HCT116 (cell line): ENCODE results near the gene CNTN4.

ENCODE experiments used
- EZH2phosphoT487 ChIP-seq: fragments of 200-600 bp; IDR thresholded peaks from 2 replicates; pipeline ENCODE4 v1.6.1; 2018; ENCODE audit warnings: antibody characterized with exemption, borderline replicate concordance
- POLR2A ChIP-seq: IDR thresholded peaks from 2 replicates; pipeline ENCODE4 v1.7.0; 2011; ENCODE audit warnings: borderline replicate concordance; ENCODE audit not compliant: insufficient read depth, insufficient read length; ENCODE audit errors: extremely low read depth
- YY1 ChIP-seq: IDR thresholded peaks from 2 replicates; pipeline ENCODE4 v1.6.1; 2011; ENCODE audit warnings: low read length, low read depth, moderate library complexity, mild to moderate bottlenecking; ENCODE audit not compliant: insufficient replicate concordance; ENCODE audit errors: extremely low read depth
- TF ChIP-seq, protein P1 (sequence below): IDR thresholded peaks from 2 replicates; pipeline ENCODE4 v1.6.1; 2012
- TF ChIP-seq, protein P2 (sequence below), 3 experiments: fragments of 200-600 bp in 1 of 3; sonication (generic) in 1 of 3; IDR thresholded peaks in 2 of 3; conservative IDR thresholded peaks in 1 of 3; 2 replicates each; pipeline ENCODE4 v1.5.1; 2012 to 2017; ENCODE audit warnings: low read depth in 2 of 3, low read length in 2 of 3, antibody characterized with exemption in 1 of 3, borderline replicate concordance in 1 of 3, control low read depth in 1 of 3, mild to moderate bottlenecking in 1 of 3, mixed read lengths in 1 of 3, mixed run types in 1 of 3, moderate library complexity in 1 of 3; ENCODE audit not compliant: insufficient read depth in 1 of 3

DNA sequence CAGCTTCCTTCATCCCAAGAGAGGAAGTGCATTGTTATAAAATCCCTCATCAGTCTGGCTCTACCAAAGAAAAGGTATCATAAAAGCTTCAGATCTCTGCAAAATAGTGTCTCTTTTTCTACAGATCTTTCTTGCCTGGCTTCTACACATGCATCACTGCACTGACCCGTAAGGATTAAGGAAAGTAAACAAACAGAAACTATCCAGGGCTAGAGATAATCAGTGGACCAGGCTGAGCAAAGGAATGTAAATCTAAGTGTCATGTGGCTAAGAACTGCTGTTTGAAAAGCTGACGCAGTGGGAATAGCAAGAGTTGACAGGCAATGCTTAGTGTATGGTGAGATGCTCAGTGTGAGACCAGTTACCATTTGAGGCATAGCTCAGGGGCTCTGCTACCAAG, 671.8 kb downstream of the CNTN4 start:
- TF ChIP-seq, protein P1, sequence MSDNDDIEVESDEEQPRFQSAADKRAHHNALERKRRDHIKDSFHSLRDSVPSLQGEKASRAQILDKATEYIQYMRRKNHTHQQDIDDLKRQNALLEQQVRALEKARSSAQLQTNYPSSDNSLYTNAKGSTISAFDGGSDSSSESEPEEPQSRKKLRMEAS = no peak
- TF ChIP-seq, protein P2, sequence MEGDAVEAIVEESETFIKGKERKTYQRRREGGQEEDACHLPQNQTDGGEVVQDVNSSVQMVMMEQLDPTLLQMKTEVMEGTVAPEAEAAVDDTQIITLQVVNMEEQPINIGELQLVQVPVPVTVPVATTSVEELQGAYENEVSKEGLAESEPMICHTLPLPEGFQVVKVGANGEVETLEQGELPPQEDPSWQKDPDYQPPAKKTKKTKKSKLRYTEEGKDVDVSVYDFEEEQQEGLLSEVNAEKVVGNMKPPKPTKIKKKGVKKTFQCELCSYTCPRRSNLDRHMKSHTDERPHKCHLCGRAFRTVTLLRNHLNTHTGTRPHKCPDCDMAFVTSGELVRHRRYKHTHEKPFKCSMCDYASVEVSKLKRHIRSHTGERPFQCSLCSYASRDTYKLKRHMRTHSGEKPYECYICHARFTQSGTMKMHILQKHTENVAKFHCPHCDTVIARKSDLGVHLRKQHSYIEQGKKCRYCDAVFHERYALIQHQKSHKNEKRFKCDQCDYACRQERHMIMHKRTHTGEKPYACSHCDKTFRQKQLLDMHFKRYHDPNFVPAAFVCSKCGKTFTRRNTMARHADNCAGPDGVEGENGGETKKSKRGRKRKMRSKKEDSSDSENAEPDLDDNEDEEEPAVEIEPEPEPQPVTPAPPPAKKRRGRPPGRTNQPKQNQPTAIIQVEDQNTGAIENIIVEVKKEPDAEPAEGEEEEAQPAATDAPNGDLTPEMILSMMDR (IDR thresholded peaks at IDR 0.05 in 2 of 3, conservative IDR thresholded peaks at IDR 0.05 in 1 of 3; ENCODE audit: borderline replicate concordance in 1 of 3, insufficient read depth in 1 of 3, low read depth in 2 of 3, low read length in 2 of 3) = no peak
- no peak for TF ChIP-seq POLR2A
- TF ChIP-seq YY1 = no peak
- TF ChIP-seq EZH2phosphoT487 = no peak
